A673 (cell line): ENCODE measurements around the gene LRRC27. TPM values are rescaled to one million over a fixed set of nuclear protein-coding genes. Genes with fewer than 3 reads are reported as not detected.

Experiments
- BruUV-seq: library from RNA; stranded (reverse); fragments of 400-500 nt; replicated peaks from 2 replicates; lab custom pipeline; 2021; lab: Mats Ljungman, UMichigan
- CTCF ChIA-PET: fragments of 300-600 bp; sonication (Branson Sonifier 250); formaldehyde crosslinking; loops from one replicate; lab custom pipeline; 2022; ENCODE audit warnings: antibody characterized with exemption; lab: Charles Lee
- POLR2A ChIA-PET: fragments of 300-600 bp; sonication (Branson Sonifier 250); formaldehyde crosslinking; loops from one replicate; lab custom pipeline; 2022; ENCODE audit warnings: antibody characterized with exemption; ENCODE audit not compliant: low non-redundant PET; lab: Charles Lee
- DNase-seq: peaks from one replicate; pipeline ENCODE4 v3.0.0-alpha.2; 2015; ENCODE audit warnings: low spot score
- H3K27ac ChIP-seq: fragments of 200-600 bp; sonication (generic); 2 replicates; pipeline ENCODE4 v1.5.1; 2016; ENCODE audit warnings: mixed run types, low read depth, mild to moderate bottlenecking, mixed read lengths, antibody characterized with exemption, low read length; ENCODE audit not compliant: poor library complexity, severe bottlenecking
- H3K27me3 ChIP-seq: fragments of 200-600 bp; sonication (generic); replicated peaks from 2 replicates; pipeline ENCODE4 v1.6.1; 2017; ENCODE audit warnings: mixed run types, low read depth, mild to moderate bottlenecking, mixed read lengths, antibody characterized with exemption, low read length; ENCODE audit not compliant: insufficient read depth, poor library complexity
- H3K36me3 ChIP-seq: fragments of 200-600 bp; sonication (generic); 2 replicates; pipeline ENCODE4 v1.6.1; 2016; ENCODE audit warnings: mixed run types, mild to moderate bottlenecking, mixed read lengths, antibody characterized with exemption, low read length; ENCODE audit not compliant: insufficient read depth, poor library complexity, severe bottlenecking
- H3K4me1 ChIP-seq: fragments of 200-600 bp; sonication (generic); 2 replicates; pipeline ENCODE4 v1.6.1; 2017; ENCODE audit warnings: mixed run types, mild to moderate bottlenecking, mixed read lengths, antibody characterized with exemption, low read length; ENCODE audit not compliant: insufficient read depth, poor library complexity, severe bottlenecking
- H3K4me3 ChIP-seq: fragments of 200-600 bp; sonication (generic); 2 replicates; pipeline ENCODE4 v1.5.1; 2016; ENCODE audit warnings: low read depth, mixed run types, mild to moderate bottlenecking, mixed read lengths, low read length; ENCODE audit not compliant: poor library complexity, severe bottlenecking
- H3K9me3 ChIP-seq: fragments of 200-600 bp; sonication (generic); 2 replicates; pipeline ENCODE4 v1.6.1; 2016; ENCODE audit warnings: mixed run types, low read depth, mild to moderate bottlenecking, mixed read lengths, antibody characterized with exemption, low read length; ENCODE audit not compliant: poor library complexity, severe bottlenecking
- EZH2 ChIP-seq: fragments of 200-600 bp; sonication (generic); IDR thresholded peaks from 2 replicates; pipeline ENCODE4 v1.6.1; 2017; ENCODE audit warnings: borderline replicate concordance, low read depth, mild to moderate bottlenecking, mixed read lengths, antibody characterized with exemption, low read length; ENCODE audit not compliant: poor library complexity, severe bottlenecking
- intact Hi-C: fragments of 100-400 bp; cut with micrococcal nuclease; formaldehyde crosslinking; loops from one replicate; pipeline ENCODE4 v1.10.0; 2022; ENCODE audit not compliant: unreplicated experiment
- total RNA-seq: library from RNA; stranded (reverse); gene quantifications from 2 replicates; pipeline ENCODE4 v1.2.3, GENCODE V29; 2021
- TF ChIP-seq, protein P1 (sequence below): fragments of 300-800, 200-600 bp; sonication (generic); conservative IDR thresholded peaks from 2 replicates; pipeline ENCODE4 v1.5.1; 2017; ENCODE audit warnings: low read depth, mild to moderate bottlenecking, antibody characterized with exemption, low read length, moderate library complexity, mixed read lengths

Gene LRRC27
- total RNA-seq, 1 experiment from 2014 or later: 11.5 TPM

DNA sequence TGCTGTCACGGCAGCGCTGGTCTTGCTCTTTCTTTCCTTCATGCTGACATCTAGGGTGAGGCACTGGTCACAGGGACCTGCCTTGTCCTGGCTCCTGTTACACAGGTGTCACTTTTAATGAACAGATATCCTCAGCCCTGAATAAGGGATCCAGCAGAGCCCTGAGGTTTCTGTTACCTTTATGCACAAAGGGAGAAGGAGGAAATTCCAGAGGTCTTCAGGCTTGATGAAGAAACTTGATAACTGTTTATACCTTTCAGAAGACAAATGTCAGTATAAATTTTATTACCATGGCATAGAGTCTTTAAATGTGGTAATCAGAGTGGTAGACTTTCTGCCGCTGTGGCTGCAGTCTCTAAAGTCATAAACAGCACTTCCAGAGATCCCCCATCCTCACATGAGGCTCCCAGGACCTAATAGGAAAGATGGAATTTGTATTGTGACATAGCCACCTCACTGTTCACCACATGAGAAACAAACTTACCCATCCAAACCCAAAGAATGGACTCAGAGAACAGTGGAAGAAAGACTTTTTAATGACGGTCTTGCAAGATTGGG is 2.7 kb downstream of the LRRC27 start:
- no TSS peak for BruUV-seq
- no peaks in the 10 kb centered on the region for H3K27me3 ChIP-seq
- POLR2A ChIA-PET: no interaction called here
- intact Hi-C loops: no loop called here
- TF ChIP-seq, protein P1, sequence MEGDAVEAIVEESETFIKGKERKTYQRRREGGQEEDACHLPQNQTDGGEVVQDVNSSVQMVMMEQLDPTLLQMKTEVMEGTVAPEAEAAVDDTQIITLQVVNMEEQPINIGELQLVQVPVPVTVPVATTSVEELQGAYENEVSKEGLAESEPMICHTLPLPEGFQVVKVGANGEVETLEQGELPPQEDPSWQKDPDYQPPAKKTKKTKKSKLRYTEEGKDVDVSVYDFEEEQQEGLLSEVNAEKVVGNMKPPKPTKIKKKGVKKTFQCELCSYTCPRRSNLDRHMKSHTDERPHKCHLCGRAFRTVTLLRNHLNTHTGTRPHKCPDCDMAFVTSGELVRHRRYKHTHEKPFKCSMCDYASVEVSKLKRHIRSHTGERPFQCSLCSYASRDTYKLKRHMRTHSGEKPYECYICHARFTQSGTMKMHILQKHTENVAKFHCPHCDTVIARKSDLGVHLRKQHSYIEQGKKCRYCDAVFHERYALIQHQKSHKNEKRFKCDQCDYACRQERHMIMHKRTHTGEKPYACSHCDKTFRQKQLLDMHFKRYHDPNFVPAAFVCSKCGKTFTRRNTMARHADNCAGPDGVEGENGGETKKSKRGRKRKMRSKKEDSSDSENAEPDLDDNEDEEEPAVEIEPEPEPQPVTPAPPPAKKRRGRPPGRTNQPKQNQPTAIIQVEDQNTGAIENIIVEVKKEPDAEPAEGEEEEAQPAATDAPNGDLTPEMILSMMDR: no peak
- TF ChIP-seq EZH2: no peak
- no peak overlapping the region for H3K4me3 ChIP-seq
- H3K9me3 ChIP-seq: no peaks in the 10 kb centered on the region
- H3K27ac ChIP-seq: no peak overlapping the region
- H3K4me1 ChIP-seq: peaks cover 9% of the 10 kb centered on the region
- DNase-seq: no peak
- CTCF ChIA-PET: no interaction called here
- no peaks in the 10 kb centered on the region for H3K36me3 ChIP-seq

DNA sequence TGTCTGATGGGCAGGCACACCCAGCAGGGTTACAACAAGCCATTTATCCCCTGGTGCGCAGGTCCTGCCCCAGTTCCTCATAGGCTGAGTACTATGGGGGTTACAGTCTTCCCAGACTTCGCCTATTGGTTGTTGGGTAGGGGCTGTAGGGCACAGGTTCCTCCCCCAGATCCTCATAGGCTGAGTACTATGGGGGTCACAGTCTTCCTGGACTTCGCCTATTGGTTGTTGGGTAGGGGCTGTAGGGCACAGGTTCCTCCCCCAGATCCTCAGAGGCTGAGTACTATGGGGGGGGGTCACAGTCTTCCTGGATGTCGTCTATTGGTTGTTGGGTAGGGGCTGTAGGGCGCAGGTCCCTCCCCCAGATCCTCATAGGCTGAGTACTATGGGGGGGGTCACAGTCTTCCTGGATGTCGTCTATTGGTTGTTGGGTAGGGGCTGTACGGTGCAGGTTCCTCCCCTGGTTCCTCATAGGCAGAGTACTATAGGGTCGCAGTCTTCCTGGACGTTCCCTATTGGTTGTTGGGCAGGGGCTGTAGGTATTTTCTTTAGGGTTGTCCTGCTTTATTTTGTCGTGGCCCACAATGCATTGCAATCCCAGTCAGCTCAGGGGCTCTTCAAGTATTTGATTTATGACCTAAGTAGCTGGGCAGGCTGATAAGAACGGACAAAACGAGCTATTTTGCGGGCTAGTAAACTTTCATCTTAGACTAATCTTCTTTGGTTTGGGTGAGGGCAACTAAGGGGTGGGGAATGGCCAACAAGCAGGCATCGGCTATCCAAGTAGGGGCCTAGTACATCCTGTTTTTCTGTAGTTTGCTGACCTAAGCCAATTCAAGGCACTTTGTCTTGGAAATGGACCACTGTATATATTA is 3.4 kb downstream of the LRRC27 start:
- ChIA-PET POLR2A (no interaction called here), CTCF (no interaction called here)
- no peak for TF ChIP-seq EZH2
- TF ChIP-seq, protein P1: no peak
- no peaks in the 10 kb centered on the region for H3K27me3 ChIP-seq
- no peak overlapping the region for H3K4me3 ChIP-seq
- H3K4me1 ChIP-seq: peaks cover 9% of the 10 kb centered on the region
- no TSS peak for BruUV-seq
- no peak overlapping the region for H3K27ac ChIP-seq
- peak; percentile 62 for DNase-seq
- H3K9me3 ChIP-seq: no peaks in the 10 kb centered on the region
- H3K36me3 ChIP-seq: no peaks in the 10 kb centered on the region
- intact Hi-C loops: no loop called here

DNA sequence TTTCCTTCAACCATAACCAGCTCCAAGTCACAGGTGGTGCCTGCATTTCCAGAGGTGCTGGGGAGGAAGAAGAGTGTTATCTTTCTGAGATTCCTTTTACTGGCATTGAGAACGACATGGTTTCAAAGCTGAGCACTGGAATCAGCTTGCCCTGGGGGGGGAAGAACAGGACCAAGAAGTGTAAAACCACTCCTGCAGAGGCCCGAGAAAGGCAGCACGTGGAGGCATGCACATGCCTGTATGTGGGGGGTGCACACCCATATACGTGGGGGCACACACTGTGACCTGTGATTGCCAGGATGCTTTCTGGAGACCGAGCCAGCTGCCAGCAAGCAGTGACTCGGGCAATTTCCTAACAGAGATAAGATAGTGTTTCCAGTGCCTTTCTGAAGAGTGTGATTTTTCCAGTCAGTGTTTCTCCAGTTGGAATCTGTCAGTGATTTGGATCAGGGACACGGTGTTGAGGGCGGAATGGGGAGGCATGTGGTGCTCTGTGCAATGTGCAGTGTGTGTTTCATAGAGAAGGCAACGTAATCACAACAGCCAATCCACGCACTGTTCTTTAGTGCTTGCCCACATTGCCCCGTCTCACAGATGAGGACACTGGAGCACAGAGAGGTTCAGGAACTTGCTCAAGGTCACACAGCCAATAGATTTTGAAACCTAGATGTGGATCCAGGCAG is 4.2 kb downstream of the LRRC27 start:
- POLR2A ChIA-PET: no interaction called here
- H3K4me1 ChIP-seq: peaks cover 9% of the 10 kb centered on the region
- no peaks in the 10 kb centered on the region for H3K36me3 ChIP-seq
- no peak overlapping the region for H3K27ac ChIP-seq
- BruUV-seq: no TSS peak
- H3K27me3 ChIP-seq: no peaks in the 10 kb centered on the region
- no peak overlapping the region for H3K4me3 ChIP-seq
- intact Hi-C loops: no loop called here
- H3K9me3 ChIP-seq: no peaks in the 10 kb centered on the region
- no peak for DNase-seq
- TF ChIP-seq, protein P1: no peak
- no peak for TF ChIP-seq EZH2
- CTCF ChIA-PET: no interaction called here
